HG02642 (cell line): Measurements from ENCODE around the gene DDOST.

ENCODE experiments used
- ATAC-seq: cut with Tn5 transposase; IDR thresholded peaks from one replicate; pipeline ENCODE4 v1.9.1; 2021; ENCODE audit warnings: mild to moderate bottlenecking; ENCODE audit not compliant: unreplicated experiment, poor library complexity

The DDOST gene

GRCh38 chr1:20602851-20603450, 58.2 kb downstream of the DDOST start:
- ATAC-seq: no peak
